ENCODE data around the gene DDX39A. TPM values are rescaled to one million over a fixed set of nuclear protein-coding genes. Genes with fewer than 3 reads are reported as not detected.

DDX39A gene
- polyA plus RNA-seq, 1 donor from 2014 or later, result 76.4 TPM

DNA sequence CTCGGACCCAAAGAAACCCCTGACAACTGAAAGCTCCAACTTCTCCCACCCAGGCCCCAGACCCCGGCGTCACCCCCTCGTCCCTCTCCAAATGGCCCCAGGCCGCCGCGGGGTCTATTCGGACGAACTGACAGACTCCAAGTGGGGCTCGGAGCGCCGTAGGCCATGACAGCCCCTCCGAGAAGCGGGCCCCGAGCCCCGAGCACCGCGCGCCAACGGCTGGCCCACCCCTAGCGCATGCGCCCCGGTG, 360 bp downstream of the DDX39A start:
- Histone ChIP-seq H3K9me2 (ENCODE audit: insufficient read depth, low read length) (no peaks in the 10 kb centered on the region), H4K20me1 (ENCODE audit: insufficient read depth) (no peaks in the 10 kb centered on the region), H3K27ac (ENCODE audit: low read length) (peak overlapping the region; percentile 75), H2AFZ (ENCODE audit: low read depth, low read length) (peak overlapping the region; percentile 86), H3K36me3 (ENCODE audit: insufficient read depth, low read length) (no peaks in the 10 kb centered on the region), H3K4me3 (ENCODE audit: low read length) (peak overlapping the region; percentile 77), H3K79me2 (replicated peaks; ENCODE audit: insufficient read depth, low read length) (peaks cover 34% of the 10 kb centered on the region), H3K9me3 (ENCODE audit: low read length) (no peaks in the 10 kb centered on the region), H3K9ac (ENCODE audit: low read length) (peak overlapping the region; percentile 63), H3K27me3 (ENCODE audit: insufficient read depth, low read depth, low read length) (no peaks in the 10 kb centered on the region), H3F3A (ENCODE audit: insufficient read depth, low read length, poor library complexity, severe bottlenecking) (no peaks in the 10 kb centered on the region), H3K4me2 (ENCODE audit: low read length) (no peak overlapping the region)
- TF ChIP-seq, protein P1, sequence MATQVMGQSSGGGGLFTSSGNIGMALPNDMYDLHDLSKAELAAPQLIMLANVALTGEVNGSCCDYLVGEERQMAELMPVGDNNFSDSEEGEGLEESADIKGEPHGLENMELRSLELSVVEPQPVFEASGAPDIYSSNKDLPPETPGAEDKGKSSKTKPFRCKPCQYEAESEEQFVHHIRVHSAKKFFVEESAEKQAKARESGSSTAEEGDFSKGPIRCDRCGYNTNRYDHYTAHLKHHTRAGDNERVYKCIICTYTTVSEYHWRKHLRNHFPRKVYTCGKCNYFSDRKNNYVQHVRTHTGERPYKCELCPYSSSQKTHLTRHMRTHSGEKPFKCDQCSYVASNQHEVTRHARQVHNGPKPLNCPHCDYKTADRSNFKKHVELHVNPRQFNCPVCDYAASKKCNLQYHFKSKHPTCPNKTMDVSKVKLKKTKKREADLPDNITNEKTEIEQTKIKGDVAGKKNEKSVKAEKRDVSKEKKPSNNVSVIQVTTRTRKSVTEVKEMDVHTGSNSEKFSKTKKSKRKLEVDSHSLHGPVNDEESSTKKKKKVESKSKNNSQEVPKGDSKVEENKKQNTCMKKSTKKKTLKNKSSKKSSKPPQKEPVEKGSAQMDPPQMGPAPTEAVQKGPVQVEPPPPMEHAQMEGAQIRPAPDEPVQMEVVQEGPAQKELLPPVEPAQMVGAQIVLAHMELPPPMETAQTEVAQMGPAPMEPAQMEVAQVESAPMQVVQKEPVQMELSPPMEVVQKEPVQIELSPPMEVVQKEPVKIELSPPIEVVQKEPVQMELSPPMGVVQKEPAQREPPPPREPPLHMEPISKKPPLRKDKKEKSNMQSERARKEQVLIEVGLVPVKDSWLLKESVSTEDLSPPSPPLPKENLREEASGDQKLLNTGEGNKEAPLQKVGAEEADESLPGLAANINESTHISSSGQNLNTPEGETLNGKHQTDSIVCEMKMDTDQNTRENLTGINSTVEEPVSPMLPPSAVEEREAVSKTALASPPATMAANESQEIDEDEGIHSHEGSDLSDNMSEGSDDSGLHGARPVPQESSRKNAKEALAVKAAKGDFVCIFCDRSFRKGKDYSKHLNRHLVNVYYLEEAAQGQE (IDR thresholded peaks at IDR 0.05; ENCODE audit: borderline replicate concordance), result no peak
- TF ChIP-seq TAF1 (IDR thresholded peaks at IDR 0.05; ENCODE audit: low read depth), result no peak
- no peak for TF ChIP-seq EZH2 (IDR thresholded peaks at IDR 0.05; ENCODE audit: borderline replicate concordance, insufficient read depth, low read length, poor library complexity, severe bottlenecking)
- no peak for TF ChIP-seq MXI1 (conservative IDR thresholded peaks at IDR 0.05; ENCODE audit: poor library complexity, severe bottlenecking)
- TF ChIP-seq POLR2AphosphoS5 (IDR thresholded peaks at IDR 0.05), result no peak
- TF ChIP-seq, protein P2, sequence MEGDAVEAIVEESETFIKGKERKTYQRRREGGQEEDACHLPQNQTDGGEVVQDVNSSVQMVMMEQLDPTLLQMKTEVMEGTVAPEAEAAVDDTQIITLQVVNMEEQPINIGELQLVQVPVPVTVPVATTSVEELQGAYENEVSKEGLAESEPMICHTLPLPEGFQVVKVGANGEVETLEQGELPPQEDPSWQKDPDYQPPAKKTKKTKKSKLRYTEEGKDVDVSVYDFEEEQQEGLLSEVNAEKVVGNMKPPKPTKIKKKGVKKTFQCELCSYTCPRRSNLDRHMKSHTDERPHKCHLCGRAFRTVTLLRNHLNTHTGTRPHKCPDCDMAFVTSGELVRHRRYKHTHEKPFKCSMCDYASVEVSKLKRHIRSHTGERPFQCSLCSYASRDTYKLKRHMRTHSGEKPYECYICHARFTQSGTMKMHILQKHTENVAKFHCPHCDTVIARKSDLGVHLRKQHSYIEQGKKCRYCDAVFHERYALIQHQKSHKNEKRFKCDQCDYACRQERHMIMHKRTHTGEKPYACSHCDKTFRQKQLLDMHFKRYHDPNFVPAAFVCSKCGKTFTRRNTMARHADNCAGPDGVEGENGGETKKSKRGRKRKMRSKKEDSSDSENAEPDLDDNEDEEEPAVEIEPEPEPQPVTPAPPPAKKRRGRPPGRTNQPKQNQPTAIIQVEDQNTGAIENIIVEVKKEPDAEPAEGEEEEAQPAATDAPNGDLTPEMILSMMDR (IDR thresholded peaks at IDR 0.05; ENCODE audit: poor library complexity, severe bottlenecking), result no peak
- no peak for TF ChIP-seq RAD21 (conservative IDR thresholded peaks at IDR 0.05)
- no peak for TF ChIP-seq SMC3 (conservative IDR thresholded peaks at IDR 0.05; ENCODE audit: poor library complexity)
- no peak for TF ChIP-seq EP300 (conservative IDR thresholded peaks at IDR 0.05; ENCODE audit: poor library complexity, severe bottlenecking)

DNA sequence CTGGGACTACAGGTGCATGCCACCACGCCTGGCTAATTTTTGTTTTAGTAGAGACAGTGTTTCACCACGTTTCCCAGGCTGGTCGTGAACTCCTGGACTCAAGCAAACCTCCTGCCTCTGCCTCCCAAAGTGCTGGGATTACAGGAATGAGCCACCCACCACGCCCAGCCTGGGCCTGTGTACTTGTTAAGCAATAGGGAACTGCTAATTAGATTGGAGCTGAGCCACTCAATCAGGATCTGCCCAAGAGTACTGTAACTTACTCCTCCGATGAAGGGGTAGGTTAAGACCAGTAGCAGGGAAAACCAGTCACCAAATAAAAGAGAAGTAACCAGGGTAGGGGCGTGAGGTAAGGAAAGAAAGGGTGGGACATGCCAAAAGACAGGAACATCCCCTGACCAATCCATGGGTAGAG, 2.3 kb downstream of the DDX39A start:
- Histone ChIP-seq H3K9me3 (ENCODE audit: low read length) (no peaks in the 10 kb centered on the region), H3K27me3 (ENCODE audit: insufficient read depth, low read depth, low read length) (no peaks in the 10 kb centered on the region), H3K4me3 (ENCODE audit: low read length) (no peak overlapping the region), H2AFZ (ENCODE audit: low read depth, low read length) (no peak overlapping the region), H3K9ac (ENCODE audit: low read length) (no peak overlapping the region), H3F3A (ENCODE audit: insufficient read depth, low read length, poor library complexity, severe bottlenecking) (no peaks in the 10 kb centered on the region), H3K9me2 (ENCODE audit: insufficient read depth, low read length) (no peaks in the 10 kb centered on the region), H3K79me2 (replicated peaks; ENCODE audit: insufficient read depth, low read length) (peaks cover 44% of the 10 kb centered on the region), H3K27ac (ENCODE audit: low read length) (no peak overlapping the region), H3K36me3 (ENCODE audit: insufficient read depth, low read length) (no peaks in the 10 kb centered on the region), H3K4me2 (ENCODE audit: low read length) (no peak overlapping the region), H4K20me1 (ENCODE audit: insufficient read depth) (no peaks in the 10 kb centered on the region)
- TF ChIP-seq EP300 (conservative IDR thresholded peaks at IDR 0.05; ENCODE audit: poor library complexity, severe bottlenecking), result no peak
- TF ChIP-seq RAD21 (conservative IDR thresholded peaks at IDR 0.05), result no peak
- no peak for TF ChIP-seq MXI1 (conservative IDR thresholded peaks at IDR 0.05; ENCODE audit: poor library complexity, severe bottlenecking)
- TF ChIP-seq, protein P1 (IDR thresholded peaks at IDR 0.05; ENCODE audit: borderline replicate concordance), result no peak
- TF ChIP-seq EZH2 (IDR thresholded peaks at IDR 0.05; ENCODE audit: borderline replicate concordance, insufficient read depth, low read length, poor library complexity, severe bottlenecking), result no peak
- no peak for TF ChIP-seq SMC3 (conservative IDR thresholded peaks at IDR 0.05; ENCODE audit: poor library complexity)
- TF ChIP-seq, protein P2 (IDR thresholded peaks at IDR 0.05; ENCODE audit: poor library complexity, severe bottlenecking), result no peak
- no peak for TF ChIP-seq POLR2AphosphoS5 (IDR thresholded peaks at IDR 0.05)
- TF ChIP-seq TAF1 (IDR thresholded peaks at IDR 0.05; ENCODE audit: low read depth), result no peak
